Inflammatory macrophage (primary cell): ENCODE data around the gene ISOC1.

Experiments used
- DNase-seq, 2 donors: peaks; one replicate each; pipeline ENCODE4 v3.0.0-alpha.2; 2020 to 2022

Gene ISOC1

DNA sequence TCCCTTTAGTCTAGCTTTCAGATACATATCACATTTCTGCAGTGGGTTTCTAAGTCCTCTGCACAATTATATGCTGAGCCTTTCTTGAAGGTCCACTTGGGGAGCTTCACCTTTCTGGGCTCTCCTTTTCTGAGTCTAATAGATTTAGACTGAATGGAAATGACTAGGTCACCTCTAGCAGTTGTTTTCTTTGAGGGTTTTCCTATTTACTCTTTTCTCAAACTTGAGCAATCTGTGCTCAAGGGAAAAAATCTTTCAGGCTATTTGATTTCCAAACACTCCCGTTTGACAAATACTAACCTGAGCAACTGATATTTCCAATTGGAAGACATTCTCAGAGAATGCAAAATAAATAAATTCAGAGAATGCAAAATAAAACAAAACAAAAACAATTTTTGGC is 39.0 kb downstream of the ISOC1 start:
- DNase-seq, result no peak

DNA sequence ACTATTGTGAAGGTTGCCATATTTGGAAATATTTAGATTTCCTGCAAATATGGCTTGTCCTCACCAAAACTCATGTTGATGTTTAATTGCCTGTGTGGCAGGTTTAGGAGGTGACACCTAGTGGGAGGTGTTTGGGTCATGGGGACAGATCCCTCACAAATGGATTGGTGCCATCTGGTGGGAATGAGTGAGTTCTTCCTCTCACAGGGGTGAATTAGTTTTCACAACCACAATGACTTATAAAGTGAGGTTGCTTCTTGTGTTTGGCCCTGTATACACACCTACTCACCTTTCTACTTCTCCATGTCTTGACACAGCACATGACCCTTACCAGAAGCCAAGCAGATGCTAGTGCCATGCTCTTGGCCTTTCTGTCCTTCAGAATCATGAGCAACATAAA is 41.1 kb downstream of the ISOC1 start:
- DNase-seq, result no peak

DNA sequence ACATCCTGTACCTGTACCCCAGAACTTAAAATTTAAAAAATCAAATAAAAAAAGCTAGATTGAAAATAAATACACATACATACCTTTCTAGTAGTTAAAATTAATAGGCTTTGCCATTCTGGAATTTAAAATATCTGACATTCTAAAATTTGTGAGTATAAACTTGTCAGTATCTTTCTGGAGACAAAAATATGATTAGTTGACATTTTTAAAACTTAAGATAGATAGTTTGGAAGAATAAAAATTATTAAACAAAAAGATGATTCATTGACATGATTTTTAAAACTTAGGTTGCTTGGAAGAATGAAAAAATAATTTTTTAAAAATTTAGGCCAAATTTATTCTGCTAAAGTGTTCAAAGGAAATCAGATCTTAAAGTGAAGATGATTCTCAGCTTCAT is 43.1 kb downstream of the ISOC1 start:
- DNase-seq, result no peak

DNA sequence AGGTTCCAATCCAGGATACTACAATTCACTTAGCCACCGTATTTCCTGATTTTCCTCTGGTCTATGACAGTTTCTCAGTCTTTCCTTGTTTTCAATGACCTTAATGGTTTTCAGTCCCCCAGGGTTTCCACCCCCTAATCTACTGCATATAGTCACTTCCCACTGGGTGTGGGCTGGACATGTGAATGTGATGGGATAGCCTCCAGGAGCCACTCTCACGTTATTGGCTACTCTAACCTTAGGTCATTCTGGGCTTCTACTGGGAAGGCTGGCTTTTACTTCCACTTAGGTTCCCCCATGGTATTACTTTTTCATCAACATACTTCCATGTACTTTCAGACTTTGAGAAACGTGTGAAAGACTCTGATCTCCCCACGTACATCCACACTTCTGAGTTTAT is 46.5 kb downstream of the ISOC1 start:
- no peak for DNase-seq

DNA sequence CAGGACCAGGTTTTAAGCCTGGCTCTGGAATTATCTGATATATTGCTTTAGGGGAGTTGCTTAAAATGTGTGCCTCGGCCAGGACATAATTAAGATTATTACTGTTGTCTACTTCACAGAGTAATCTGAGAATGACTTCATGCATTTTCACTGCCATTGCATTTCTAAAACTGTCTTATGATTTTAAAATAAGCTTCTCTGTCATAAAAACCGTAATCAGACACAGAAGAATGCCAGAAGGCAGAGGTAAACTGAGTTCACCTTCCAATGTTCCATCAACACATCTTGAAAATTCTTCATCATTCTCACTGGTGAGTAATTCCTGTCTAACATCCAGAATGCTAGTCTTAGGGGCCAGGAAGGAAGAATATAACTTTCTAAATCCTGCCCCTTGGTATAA is 47.1 kb downstream of the ISOC1 start:
- DNase-seq, result no peak

DNA sequence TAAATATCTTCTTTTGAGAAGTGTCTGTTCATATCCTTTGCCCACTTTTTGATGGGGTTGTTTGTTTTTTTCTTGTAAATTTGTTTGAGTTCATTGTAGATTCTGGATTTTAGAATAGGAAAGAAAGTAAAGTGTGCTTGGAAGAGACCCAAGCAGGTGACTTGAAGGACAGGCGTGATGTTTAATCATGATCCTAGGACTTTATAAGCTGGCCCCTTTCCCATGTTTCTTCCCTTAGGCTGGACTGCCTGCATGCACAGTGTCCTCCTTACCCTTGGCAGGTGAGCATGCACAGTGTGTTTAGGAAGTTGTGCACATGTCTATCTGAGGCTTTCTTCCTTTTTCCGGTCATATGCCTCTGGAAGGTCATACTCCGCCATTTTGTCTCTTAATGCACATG is 61.3 kb downstream of the ISOC1 start:
- no peak for DNase-seq

DNA sequence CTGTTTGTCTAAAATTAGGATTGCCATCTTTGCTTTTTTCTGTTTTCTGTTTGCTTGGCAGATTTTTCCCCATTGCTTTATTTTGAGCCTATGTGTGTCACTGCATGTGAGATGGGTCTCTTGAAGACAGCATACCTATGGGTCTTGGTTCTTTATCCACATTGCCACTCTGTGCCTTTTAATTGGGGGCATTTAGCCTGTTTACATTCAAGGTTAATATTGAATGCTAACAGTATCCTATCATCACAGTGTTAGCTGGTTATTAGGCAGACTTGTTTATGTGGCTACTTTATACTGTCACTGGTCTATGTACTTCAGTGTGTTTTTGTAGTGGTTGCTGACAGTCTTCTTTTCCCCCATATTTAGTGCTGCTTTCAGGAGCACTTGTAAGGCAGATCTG is 67.3 kb downstream of the ISOC1 start:
- DNase-seq, result no peak
